Bronchial epithelial cell (primary cell): Measurements from ENCODE around the gene LRP1B. TPM values are rescaled to one million over a fixed set of nuclear protein-coding genes. Genes with fewer than 3 reads are reported as not detected.

ENCODE experiments used
- DNase-seq: peaks from one replicate; pipeline ENCODE4 v3.0.0-alpha.2; 2010; ENCODE audit warnings: low read depth
- FAIRE-seq: peaks from 2 replicates; lab custom pipeline; 2011; peaks lifted over from hg19 to GRCh38; lab: Jason Lieb, UNC
- H3K27me3 ChIP-seq: 2 replicates; pipeline ENCODE4 v1.5.1; 2011; ENCODE audit warnings: low read length; ENCODE audit not compliant: control insufficient read depth, insufficient read depth
- H3K36me3 ChIP-seq: 2 replicates; pipeline ENCODE4 v1.5.1; 2011; ENCODE audit warnings: low read length; ENCODE audit not compliant: control insufficient read depth, insufficient read depth
- H3K4me3 ChIP-seq: 2 replicates; pipeline ENCODE4 v1.5.1; 2011; ENCODE audit warnings: mild to moderate bottlenecking, low read depth, low read length, control low read depth
- CTCF ChIP-seq: IDR thresholded peaks from 2 replicates; pipeline ENCODE4 v1.5.1; 2011; ENCODE audit warnings: mild to moderate bottlenecking, moderate library complexity, low read length, control low read depth, inconsistent platforms; ENCODE audit not compliant: insufficient read depth, severe bottlenecking
- total RNA-seq: library from RNA; depleted of rRNA; stranded (reverse); fragments of >200 nt; gene quantifications from 2 replicates; pipeline ENCODE4 v1.2.1, GENCODE V29; 2014

Gene LRP1B
- total RNA-seq, 1 donor from 2014 or later, result under 0.01 TPM

GRCh38 chr2:140942284-140942683 lies 1188.5 kb downstream of the LRP1B start:
- Histone ChIP-seq H3K27me3 (no peaks in the 10 kb centered on the region), H3K36me3 (no peaks in the 10 kb centered on the region), H3K4me3 (no peak overlapping the region)
- no peak for FAIRE-seq
- no peak for TF ChIP-seq CTCF
- no peak for DNase-seq

GRCh38 chr2:140929849-140930248 lies 1201.0 kb downstream of the LRP1B start:
- TF ChIP-seq CTCF, result no peak
- no peak for DNase-seq
- Histone ChIP-seq H3K36me3 (no peaks in the 10 kb centered on the region), H3K27me3 (no peaks in the 10 kb centered on the region), H3K4me3 (no peak overlapping the region)
- FAIRE-seq, result no peak

- no peaks in the 10 kb centered on the region for H3K27me3 ChIP-seq
- DNase-seq (no peak), FAIRE-seq (no peak)
- no peak overlapping the region for H3K4me3 ChIP-seq
- H3K36me3 ChIP-seq, result no peaks in the 10 kb centered on the region
- no peak for TF ChIP-seq CTCF
Observed at GRCh38 chr2:140918426-140918825, 1212.4 kb downstream of the LRP1B start.

- DNase-seq (peak; percentile 65), FAIRE-seq (no peak)
- H3K4me3 ChIP-seq, result no peak overlapping the region
- no peak for TF ChIP-seq CTCF
- no peaks in the 10 kb centered on the region for H3K36me3 ChIP-seq
- H3K27me3 ChIP-seq, result no peaks in the 10 kb centered on the region
Observed at GRCh38 chr2:140916410-140916809, 1214.4 kb downstream of the LRP1B start.

- no peak for FAIRE-seq
- Histone ChIP-seq H3K4me3 (no peak overlapping the region), H3K36me3 (no peaks in the 10 kb centered on the region), H3K27me3 (no peaks in the 10 kb centered on the region)
- TF ChIP-seq CTCF, result no peak
- DNase-seq, result no peak
Observed at GRCh38 chr2:140910683-140911082, 1220.1 kb downstream of the LRP1B start.

GRCh38 chr2:140905083-140905781 lies 1225.6 kb downstream of the LRP1B start:
- H3K36me3 ChIP-seq, result no peaks in the 10 kb centered on the region
- no peak overlapping the region for H3K4me3 ChIP-seq
- no peak for DNase-seq
- FAIRE-seq, result no peak
- H3K27me3 ChIP-seq, result no peaks in the 10 kb centered on the region
- no peak for TF ChIP-seq CTCF
